T-helper 9 cell (primary cell): ENCODE results near the gene SP5.
"Not testable (repeated sequence)": the region's sequence is repeated elsewhere in the genome, so short reads cannot be mapped to it uniquely, and the experiment has no call there.

ENCODE experiments used
- DNase-seq: peaks from one replicate; pipeline ENCODE4 v3.0.0-alpha.2; 2020

SP5 gene

DNA sequence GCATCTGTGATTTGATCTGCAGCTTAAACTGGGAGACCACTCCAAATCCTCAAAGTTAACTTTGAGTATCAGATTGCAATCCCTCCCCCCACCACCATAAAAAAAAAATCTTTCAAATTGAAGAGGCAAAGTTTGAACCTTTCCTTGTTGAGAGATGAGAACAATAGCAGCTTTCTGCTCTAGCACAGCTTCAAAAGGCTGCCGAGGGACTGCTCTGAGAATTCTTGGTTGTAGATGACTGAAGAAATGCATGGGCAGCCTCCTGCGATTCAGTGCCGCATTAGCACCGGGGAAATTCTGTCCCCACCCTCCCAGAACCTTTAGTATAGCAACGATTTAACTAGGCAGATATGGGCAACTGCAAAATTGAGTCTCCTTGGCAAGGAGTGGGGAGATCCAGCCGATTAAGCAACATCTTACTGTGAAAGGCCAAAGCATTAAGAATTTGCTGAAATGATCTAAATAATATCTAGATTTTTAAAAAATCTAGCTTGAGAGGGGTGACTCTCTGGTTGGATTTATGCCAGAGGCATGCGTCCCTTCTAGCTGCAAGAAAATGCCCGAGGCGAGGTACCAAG, 3.9 kb upstream of the SP5 start:
- DNase-seq: no peak

DNA sequence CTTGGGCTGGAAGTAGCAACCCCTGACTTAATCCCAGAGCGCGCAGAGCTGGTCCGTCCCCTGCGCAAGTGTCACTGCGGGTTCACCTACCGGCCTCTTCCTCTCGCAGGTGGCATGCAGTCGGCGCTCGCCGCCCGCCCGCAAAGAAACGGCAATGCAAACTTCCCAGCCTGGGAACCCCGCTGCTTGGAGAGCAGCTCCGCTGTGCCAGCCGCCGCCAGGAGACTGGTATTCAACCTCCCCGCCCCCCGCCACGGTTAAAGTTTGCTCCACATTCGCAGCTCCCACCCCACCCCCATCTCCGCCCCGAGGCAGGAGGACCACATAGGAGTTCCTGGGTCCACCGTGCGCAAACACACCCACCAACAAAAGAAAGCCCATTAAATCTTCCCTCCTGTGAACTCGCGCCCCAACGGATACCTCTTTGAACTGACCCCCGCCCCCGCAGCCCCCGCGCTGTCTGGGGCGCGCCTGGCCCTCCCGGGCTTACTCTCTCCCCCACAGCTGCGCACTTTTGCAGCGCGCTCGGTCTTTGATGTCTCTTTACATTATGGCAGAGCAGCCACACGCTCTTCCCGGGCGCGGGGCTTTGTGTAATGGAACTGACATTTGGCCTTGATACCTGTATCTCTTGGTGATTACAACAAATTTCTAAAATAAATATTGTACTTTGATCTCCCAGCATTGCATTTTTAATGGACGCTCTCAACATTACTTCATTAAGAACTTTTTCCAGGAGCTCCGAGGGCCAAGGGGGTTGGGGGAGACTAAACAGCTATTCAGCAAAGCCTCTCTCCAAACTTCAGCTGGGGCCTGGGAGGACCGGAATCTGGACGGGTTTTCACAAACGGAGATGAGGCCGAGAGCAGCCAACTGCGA, 3.1 kb upstream of the SP5 start:
- no peak for DNase-seq

DNA sequence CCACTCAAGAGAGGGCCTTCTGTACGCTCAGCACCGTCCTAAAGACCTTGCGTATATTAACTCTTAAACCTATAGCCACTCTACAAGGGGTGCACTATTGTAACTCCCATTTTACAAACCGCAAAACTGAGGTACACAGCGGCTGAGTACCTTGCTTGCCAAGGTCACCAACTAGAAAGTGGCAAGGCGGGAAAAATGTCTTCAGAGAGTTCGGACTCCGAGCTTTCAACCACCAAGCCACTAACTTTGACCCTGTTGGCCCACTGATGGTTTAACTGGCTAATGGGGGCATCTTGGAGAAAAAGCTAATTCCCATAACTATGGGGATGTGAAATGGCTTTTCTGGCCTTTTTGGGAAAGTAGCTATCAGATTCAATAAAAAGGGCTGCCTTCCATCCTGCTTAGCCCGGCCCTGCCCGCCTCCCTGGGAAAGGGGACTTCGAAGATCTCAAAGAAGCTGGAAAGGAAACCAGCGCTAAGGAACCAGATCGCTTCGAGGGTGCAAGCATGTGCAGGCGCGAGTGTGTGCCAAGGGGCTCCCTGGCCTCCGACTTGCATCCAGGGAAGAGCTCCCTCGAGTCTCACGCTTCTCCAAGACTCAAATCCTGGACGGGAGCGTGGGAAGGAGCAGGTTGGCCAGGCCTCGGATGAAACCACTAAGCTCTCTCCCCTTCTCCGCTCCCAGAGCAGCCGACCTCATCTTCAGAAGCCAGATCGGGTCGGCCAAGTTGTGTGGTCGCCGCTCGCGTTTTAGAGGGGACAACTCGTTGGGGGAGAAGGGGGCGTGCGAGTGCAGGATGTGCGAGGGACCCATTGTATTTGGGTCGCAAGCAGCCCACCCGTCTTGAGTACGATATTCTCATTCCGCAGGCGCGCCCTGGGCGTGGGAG, 2.2 kb upstream of the SP5 start:
- DNase-seq: no peak

DNA sequence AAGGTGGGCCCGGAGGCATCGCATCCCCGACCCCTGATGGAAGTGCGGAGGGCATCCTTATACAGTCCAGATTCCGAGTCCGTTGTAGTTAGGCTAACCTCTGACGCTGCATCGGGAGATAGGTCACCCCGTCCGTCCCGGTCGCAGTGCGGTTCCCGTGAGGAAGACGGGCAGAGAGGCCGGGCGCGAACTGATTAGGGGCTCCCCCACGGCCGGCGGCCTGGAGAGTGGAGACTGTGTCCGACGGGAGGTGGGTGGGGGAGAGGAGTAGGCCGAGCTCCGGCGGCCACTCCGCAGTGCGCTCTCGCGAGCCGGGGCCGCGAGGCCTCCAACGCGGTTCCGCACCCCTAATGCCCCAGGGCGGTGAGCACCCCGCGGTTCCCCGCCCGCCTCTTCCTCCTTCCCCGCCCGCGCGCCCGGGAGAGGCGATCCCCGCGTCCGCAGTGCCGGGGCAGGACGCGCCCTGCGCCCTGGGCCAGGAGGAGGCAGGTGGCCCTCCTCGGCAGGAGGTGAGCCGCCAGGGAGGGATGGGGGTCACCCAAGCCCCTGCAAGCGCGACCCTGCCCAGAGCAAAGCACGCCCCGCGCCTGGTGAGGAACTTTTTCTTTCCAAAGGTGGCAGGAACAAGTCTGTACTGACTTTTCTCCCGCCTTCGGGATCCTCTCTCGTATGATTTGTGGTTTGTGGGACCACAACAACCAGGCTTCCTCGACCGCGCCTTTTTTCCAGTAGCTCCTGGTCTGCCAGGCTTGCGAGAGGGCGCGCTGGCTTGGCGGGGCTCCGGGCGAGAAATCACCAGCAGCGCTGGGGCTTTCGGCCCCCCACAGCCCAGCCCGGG, 1.4 kb upstream of the SP5 start:
- DNase-seq: no peak

DNA sequence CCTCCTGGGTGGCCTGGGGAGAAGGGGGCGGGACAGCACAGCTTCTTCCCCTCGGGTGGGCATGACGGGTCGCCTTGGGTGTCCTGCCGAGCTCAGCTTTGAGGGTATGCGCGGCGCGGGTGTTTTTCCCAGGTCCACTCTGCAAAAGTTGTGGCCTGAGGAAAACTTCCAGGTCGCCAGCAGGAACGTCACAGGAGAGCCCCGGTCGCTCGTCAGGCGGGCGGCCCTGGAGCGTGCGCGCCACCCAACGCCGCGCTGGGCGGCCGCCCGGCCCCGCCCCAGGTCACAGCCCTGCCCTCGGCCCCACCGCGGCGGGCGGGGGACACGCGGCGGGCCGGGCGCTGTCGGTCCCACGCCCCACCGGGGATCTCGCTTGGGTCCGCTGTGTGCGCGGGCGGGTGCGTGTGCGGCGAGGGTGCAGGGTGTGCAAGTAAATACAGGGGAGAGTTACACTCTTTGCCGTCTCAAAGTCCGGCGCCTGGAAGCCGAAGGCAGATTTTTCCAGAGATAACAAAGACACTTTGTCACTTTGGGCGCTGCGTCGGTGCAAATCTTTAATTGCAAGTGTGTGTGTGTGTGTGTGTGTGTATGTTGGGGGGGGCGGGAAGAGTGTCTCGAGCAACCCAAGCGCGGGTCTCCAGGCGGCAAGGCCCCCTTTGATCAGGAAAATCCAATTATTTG, 616 bp upstream of the SP5 start:
- no peak for DNase-seq

DNA sequence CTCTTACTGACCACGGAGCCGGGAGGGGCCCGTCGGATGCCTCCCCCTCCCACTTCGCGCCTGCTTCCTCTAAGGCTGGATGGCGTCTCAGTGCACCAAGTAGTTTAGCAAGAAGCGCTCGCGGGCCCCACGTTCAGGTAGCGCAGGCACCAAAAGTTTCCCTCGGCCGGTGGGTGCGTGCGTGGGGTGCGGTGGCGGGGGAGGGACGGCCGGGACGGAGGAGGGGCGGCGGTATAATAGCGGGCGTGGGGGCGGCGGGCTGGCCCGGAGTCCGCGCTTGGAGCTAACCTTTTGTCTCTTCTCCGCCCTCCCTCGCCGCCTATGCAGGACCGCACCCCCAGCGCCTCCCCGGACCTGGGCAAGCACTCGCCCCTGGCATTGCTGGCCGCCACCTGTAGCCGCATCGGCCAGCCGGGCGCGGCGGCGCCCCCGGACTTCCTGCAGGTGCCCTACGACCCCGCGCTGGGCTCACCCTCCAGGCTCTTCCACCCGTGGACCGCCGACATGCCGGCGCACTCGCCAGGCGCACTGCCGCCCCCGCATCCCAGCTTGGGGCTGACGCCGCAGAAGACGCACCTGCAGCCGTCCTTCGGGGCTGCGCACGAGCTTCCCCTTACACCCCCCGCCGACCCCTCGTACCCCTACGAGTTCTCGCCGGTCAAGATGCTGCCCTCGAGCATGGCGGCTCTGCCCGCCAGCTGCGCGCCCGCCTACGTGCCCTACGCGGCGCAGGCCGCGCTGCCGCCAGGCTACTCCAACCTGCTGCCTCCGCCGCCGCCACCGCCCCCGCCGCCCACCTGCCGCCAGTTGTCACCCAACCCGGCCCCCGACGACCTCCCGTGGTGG, 1.0 kb downstream of the SP5 start:
- DNase-seq: no peak

DNA sequence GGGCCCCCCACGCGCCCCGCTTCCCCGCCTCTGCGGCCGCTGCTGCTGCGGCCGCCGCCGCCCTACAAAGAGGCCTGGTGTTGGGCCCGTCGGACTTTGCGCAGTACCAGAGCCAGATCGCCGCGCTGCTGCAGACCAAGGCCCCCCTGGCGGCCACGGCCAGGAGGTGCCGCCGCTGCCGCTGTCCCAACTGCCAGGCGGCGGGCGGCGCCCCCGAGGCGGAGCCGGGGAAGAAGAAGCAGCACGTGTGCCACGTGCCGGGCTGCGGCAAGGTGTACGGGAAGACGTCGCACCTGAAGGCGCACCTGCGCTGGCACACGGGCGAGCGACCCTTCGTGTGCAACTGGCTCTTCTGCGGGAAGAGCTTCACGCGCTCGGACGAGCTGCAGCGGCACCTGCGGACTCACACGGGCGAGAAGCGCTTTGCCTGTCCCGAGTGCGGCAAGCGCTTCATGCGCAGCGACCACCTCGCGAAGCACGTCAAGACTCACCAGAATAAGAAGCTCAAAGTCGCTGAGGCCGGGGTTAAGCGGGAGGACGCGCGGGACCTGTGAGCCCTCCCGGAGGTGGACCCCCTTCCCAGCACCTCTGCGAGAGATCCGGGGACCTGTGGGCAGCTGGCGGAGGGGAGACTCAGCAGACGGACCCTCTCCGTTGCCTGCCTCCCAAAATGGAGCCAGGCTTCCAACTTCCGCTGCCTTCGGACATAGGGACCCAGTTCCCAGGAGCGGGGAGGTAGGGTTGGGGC, 1.9 kb downstream of the SP5 start:
- DNase-seq: no peak

DNA sequence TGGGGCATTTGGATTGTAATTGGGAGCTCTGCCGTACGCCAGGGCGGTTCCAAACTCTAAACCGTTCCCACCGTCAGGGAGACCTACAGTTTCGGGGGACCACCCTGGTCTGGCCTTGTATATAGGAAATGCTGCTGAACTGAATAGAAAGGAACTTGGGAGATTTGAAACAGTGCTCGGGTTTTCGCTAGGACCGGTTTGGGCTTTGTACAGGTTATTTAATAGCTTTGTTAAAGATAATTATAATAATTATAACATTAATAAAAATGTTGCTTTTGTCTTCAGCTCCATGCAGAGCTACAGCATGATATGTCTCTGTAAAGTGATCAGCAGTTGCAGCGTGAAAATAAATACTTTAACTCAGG, 2.4 kb downstream of the SP5 start:
- DNase-seq: no peak

DNA sequence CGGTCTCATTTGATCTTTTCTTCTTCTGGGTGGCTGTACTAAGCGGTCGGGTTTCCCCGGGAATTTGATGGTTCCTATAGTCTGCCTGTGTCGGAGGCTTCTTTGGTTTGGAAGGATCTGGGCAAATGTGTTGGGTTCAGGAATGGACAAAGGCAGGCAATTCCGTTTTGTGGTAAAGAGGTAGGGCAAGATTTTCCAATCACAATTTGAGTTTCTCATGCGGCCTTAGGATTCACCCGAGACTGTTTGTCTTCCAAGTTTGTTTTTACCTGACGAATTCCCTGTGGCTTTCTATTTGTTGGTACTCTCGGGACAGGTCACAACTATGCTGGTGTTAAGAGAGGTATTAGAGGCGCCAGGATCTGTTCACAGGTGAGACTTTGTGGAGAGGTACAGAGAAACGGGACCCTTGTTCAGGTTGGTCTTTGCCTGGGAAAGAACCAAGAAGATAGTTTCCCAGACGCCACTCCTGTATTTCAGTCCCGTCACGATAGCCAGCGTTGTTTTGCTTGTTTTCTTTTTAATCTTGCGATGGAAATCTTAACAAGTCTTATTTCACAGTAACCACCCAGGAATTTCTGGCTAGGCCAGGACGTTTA, 3.0 kb downstream of the SP5 start:
- DNase-seq: no peak

DNA sequence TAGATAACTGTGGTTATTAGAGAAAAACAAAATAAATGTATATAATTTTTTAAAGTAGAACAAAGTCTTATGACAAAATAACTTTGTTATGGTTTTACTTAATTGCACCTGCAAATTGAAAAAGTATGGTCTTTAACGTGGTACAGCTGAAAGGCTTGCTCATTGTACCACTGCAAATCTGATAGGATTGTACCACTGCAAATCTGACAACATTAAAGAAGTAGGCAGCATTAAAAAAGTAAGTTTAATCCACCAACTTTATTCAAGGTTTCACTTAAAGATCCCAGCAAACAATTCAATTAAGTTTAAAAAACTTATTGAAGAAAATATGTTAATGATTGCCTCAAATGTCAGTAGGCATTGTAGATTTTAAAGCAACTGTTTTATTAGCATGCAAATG, 4.7 kb downstream of the SP5 start:
- DNase-seq: no peak

DNA sequence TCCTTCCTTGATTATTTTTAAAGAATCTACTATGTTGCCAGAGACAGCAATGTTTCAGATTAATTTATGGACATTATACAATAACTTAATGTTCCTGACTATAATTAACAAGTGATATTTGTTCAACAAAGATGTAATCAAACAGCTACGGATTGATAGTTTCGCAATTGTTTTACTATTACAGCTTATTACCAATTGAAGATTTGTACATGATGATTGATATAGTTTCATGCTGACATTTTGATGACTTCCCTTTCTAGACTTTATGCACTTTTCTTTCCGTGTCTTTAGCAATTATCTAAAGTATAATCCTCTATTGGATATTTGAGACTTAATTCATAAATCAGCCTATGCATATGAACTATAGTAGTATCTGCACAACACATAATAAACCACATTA, 6.5 kb downstream of the SP5 start:
- DNase-seq: no peak

DNA sequence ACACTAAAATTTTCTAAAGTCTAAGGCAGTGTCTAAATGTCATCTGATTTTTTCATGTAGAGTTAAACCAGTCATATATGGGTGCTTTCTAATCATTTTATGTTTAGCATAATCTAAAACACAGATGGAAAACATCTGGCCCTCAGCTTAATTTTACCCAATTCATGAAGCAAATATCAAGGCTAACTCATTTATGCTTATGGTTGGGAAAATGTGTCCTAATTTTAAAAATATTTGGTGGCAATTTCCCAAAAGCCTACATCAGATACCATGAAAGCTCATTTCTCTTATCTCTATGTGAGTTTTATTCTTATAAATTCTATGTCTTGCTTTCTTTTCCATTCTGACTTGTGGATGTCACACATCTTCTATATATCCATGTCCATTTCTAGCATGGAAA, 7.2 kb downstream of the SP5 start:
- DNase-seq: no peak

DNA sequence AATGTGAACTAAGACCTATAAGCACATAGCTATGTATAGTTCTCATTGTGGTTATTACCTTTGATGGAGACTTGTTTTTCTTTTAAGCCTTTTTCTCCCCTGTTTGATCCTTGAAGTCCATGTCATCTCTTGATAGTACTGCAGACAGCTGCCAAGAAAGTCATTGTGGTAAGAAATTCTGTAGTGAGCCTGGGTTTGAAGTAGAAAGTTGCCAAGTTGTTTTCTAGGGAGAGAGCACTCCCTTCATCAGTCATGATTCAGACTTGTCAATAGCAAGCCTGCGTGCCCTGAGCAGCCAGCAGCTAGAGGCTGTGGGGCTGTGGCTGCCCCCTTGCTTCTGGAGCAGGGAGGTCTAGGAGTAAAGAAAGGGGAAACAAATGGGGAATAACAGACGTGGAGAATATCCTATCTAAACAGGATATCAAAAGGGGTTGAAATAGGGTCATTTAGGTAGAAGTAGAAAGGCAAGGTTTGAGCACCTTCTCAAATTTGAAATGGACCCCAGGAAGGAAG, 8.4 kb downstream of the SP5 start:
- no peak for DNase-seq

DNA sequence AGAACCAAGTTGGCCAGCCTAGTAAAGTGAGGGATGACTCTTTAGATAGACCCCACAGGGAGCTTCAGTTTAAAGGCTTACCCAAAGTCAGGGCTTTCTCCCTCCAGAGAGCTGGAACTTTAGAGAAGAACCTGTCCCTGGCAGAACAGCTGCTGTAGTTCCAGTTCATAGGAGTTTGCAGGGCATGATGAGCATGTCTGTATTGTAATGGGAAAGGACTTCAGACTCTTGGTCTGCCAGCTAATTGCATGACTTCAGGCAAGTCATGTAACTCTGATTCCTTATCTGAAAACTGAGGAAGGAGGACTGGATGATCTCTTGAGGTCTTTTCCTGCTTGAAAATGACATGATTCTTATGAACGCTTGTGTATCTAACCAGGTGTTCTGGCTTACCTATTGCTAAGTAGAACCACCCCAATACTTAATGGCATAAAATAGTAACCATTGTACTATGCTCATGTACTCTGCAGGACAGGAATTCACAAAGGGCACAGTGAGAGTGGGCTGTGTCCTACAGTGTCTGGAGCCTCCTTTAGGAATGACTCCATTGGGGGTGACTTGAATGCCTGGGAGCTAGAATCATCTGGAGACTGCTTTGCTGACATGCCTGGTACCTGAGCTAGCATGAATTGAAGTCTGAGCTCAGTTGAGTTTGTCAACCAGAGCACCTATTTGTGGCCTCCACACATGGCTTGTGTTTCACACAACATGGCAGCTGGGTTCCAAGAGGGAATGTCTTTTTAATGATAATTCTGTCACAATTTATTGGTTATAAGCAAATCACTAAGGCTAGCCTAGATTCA, 18.9 kb downstream of the SP5 start:
- DNase-seq: no peak

DNA sequence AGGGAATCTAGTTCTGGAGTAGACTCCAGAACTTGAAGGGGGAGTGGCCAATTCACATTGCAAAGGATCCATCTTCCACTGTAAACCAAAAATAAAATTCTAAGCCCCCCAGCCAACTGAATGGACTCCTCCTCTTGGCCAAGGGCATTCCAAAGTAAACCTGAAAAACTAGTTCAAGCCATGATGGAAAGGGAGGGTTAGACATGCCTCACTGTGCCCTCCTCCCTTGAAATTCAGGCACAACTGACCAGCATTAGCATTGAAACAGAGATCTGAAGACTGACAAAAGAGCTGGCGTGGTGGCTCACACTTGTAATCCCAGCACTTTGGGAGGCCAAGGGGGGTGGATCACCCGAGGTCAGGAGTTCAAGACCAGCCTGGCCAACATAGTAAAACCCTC, 19.5 kb downstream of the SP5 start:
- not testable (repeated sequence) for DNase-seq

DNA sequence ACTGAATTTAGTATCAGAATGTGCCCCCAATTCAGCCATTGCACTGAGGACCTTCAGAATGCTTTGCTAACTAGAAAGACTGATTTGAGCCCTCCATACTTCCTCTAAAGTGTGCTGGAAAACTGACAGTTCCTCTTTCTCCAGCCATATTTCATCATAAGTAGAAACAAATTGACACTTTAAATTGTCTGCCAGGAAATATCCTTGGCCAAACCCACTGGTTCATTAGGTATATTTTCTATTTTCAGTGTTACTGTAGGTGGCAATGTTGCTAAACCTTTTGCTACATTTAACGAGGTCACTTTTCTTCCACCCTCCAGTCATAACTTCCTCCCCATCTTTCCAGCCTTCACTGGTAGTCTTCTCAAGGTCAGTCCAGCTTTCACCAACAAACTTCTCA, 21.5 kb downstream of the SP5 start:
- no peak for DNase-seq

DNA sequence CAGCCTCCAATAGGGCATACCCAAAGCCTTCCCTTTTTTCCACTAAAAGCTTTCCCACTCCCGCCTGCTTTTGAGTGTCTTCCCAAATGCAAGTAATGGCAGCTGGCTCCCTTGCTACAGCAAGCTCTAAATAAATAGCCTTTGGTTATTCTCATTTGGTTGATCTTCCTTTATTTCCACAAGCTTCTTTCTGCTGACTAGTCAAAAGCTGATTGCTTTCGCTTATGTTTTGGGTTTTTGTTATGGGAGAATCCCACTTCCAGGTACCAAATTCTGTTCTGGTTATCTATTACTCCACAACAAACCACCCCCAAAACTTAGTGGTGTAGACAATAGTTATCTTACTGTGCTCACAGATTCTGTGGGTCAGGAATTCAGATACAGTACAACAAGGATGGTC, 22.3 kb downstream of the SP5 start:
- no peak for DNase-seq

DNA sequence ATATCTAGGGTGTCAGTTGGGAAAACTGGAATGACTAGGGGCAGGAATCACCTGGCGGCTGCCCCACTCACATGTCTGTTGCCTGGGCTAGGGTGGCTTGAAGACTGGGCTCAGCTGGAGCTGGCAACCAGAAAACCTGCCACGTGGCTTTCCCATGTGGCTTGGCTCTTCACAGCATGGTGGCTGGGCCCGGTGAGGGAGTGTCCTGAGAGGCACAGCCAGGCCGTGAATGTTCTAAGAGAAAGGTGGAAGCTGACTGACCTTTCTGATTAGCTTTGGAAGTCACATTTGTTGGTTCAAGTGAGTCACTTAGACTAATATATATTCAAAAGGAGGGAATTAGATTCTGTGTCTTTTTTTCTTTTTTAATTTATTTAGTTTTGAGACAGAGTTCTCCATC, 22.7 kb downstream of the SP5 start:
- DNase-seq: no peak

DNA sequence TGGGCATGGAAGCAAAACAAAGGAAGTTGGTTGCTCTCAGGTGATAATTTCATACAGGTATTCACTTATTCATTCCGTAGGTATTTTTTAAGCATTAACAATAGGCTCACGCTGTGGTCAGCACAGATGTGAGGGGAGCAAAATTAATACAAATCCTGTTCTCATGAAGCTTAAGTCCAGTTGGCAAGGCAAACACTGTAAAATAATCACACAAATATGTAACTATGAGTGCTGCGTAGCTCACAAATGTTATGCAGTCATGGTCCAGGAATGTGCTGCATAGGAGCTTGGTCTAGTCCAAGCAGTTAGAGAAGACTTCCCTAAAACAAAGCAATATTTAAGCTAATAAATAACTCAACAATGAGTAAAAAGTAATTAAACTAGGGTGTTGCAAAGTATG, 23.9 kb downstream of the SP5 start:
- no peak for DNase-seq
